NCI-H1092 treated with DMSO at 0.1 percent for 48 hours (cell line): Measurements from ENCODE around the gene ZNF445.
A peak's percentile ranks its signal among the peaks of the same experiment; 100 is the strongest.
"Not testable (repeated sequence)": the region's sequence is repeated elsewhere in the genome, so short reads cannot be mapped to it uniquely, and the experiment has no call there.

Experiments used
- DNase-seq: peaks from one replicate; lab custom pipeline; 2025; lab: John Stamatoyannopoulos, UW

ZNF445 gene

GRCh38 chr3:44398853-44399252 is 78.6 kb downstream of the ZNF445 start:
- DNase-seq, result no peak

- DNase-seq, result not testable (repeated sequence)
Observed at GRCh38 chr3:44398271-44398670, 79.2 kb downstream of the ZNF445 start.

GRCh38 chr3:44396200-44397171 is 81.0 kb downstream of the ZNF445 start:
- peak; percentile 61 for DNase-seq

DNA sequence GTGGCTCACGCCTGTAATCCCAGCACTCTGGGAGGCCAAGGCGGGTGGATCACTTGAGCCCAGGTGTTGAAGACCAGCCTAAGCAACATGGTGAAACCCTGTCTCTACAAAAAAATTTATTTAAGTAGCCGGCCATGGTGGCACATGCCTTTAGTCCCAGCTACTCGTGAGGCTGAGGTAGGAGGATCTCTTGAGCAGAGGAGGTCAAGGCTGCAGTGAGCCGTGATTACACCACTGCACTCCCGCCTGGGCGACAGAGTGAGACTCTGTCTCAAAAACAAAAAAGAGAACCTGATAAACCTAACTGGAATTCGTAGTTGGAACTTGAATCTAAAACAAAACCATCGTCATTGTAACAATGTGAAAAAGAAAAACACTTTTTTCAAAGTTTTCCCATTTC is 81.8 kb downstream of the ZNF445 start:
- no peak for DNase-seq

GRCh38 chr3:44392489-44392888 is 85.0 kb downstream of the ZNF445 start:
- no peak for DNase-seq

DNA sequence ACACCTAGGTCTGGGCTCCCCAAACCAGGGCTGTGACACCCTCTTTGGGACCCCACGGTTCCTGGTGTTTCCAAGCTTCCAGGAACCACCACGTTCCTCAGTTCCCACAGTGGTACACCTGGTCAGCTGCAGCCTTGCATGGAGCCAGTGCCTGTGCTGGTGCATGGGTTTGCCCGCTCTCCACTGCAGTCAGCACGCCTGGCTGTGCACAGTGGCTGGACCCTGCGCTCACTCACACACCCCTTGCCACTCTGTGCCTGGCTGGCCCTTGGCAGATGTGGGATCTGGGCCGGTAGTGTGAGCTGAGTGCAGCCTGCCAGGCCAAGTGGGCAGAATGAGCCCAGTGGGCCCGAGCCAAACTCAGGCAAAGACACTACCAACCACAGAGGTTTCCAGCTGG is 90.1 kb downstream of the ZNF445 start:
- DNase-seq, result no peak
